GM21717 (cell line): ENCODE results near the gene USP6NL.
"Not testable (repeated sequence)": the region's sequence is repeated elsewhere in the genome, so short reads cannot be mapped to it uniquely, and the experiment has no call there.

ENCODE experiments used
- ATAC-seq: cut with Tn5 transposase; IDR thresholded peaks from one replicate; pipeline ENCODE4 v1.9.1; 2021; ENCODE audit warnings: mild to moderate bottlenecking, moderate library complexity; ENCODE audit not compliant: unreplicated experiment

The USP6NL gene

GRCh38 chr10:11611248-11612020, at the start of gene USP6NL:
USP6NL (minus strand) TSS chr10:11611650; CDS start chr10:11597634, 14,016 bp downstream.
- peak; percentile 41 for ATAC-seq

DNA sequence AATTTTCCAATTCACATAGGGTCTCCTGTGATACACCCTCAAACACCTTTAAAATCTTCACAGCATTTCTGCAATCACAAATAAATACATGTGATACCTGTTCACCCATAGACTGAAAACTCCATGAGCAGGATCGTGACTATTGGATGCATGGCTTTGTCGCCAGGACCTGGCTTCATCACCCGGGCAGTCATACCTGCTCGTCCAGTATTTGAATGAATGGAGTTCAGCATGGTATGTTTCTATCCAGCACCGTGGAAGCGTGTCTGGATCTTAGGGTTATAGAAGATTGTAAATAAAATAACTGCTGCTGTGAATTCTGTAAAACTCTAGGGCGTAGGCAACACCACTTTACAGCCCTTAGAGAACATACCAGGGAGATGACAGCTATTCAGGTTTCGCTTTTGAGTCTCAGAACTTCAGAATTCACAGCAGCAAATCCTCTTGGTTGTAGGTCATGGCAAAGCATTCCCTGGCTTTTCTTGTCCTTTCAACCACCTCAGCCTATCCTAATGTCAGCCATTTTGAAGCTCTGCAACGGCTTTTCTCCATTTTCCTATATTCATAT, 47.4 kb upstream of the USP6NL start:
- no peak for ATAC-seq

- no peak for ATAC-seq
These were observed 44.4 kb upstream of the USP6NL start for GRCh38 chr10:11655836-11656235.

DNA sequence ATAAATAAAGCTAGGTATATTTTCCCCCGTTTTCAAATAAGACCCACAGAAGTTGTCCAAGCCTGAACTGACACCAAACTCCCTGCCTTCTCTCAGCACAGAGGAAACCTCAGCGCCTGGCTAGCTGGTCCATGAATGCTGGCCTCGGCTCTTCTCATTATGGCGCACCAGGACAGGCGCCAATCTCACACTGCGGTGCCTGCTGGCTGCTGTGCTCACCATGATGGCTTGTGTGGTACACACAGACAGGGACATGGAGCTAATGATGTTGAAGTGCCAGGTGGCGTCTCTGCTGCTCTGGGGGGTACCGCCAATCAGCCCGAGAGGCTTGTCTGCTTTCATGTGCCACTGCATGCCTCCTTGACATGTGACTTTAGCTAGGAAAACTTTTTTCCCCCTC, 43.2 kb upstream of the USP6NL start:
- no peak for ATAC-seq

- ATAC-seq = no peak
These were observed 42.5 kb upstream of the USP6NL start for GRCh38 chr10:11653758-11654471.

DNA sequence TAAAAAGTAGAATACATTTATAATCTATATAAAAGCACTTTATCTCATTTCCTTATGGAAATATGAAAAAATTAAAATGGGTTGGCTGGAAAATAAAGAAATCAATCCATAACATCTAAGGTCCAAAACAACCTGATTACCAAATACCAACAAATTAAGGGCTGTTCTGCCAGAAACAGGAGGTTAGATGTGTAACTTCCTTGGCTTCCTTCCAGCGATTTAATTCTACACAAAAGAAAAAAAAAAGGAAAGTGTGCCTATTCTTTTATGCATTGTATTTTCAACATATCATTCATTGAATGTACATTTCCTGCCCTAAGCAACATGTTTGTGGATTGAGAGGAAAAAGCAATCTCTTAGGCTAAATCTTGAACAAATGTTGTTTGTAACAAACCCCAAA, 36.2 kb upstream of the USP6NL start:
- ATAC-seq = no peak

- ATAC-seq = no peak
These were observed 35.0 kb upstream of the USP6NL start for GRCh38 chr10:11646450-11646849.

- no peak for ATAC-seq
These were observed 31.6 kb upstream of the USP6NL start for GRCh38 chr10:11643039-11643438.

DNA sequence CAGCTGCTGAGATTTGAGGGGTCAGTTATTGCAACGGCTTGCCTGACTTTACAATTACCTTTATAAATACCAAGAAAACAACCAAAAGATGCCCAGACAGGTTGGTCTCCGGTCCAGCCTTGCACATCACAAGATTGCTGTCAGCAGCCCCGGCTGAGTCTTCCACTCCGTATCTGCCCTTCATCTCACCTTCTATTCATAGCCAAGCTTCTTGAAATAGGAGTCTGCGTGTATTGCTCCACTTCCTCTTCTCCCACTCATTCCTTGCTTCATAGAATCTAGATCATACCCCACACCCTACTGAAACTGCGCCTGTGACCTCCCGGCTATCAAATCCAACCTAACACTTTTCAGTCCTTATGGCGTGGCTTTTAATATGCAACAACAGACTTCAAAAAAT, 31.1 kb upstream of the USP6NL start:
- ATAC-seq = no peak

- no peak for ATAC-seq
These were observed 28.7 kb upstream of the USP6NL start for GRCh38 chr10:11639849-11640764.

GRCh38 chr10:11639362-11639761, 27.9 kb upstream of the USP6NL start:
- no peak for ATAC-seq

GRCh38 chr10:11638055-11638698, 26.7 kb upstream of the USP6NL start:
- peak; percentile 81 for ATAC-seq

- ATAC-seq = no peak
These were observed 25.4 kb upstream of the USP6NL start for GRCh38 chr10:11636697-11637303.

- ATAC-seq = peak; percentile 95
These were observed 20.6 kb upstream of the USP6NL start for GRCh38 chr10:11631890-11632587.

- no peak for ATAC-seq
These were observed 19.8 kb upstream of the USP6NL start for GRCh38 chr10:11631291-11631690.

- no peak for ATAC-seq
These were observed 18.3 kb upstream of the USP6NL start for GRCh38 chr10:11629731-11630130.

DNA sequence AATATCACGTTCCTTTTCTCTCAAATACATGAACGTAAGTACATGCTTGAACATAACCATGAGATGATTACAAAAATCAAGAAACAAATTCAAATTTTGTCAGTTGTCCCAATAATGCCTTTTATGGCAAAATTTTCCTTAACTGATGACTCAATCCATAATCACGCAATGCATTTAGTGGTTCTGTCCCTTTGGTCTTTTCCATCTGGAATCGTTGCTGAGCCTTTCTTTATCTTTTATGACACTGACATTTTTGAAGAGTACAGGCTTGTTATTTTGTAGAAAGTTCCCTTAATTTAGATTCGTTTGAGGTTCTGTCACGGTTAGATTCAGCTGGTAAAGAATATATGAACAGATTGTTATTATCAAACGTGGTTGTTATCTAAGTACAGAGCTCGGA, 16.5 kb upstream of the USP6NL start:
- not testable (repeated sequence) for ATAC-seq

DNA sequence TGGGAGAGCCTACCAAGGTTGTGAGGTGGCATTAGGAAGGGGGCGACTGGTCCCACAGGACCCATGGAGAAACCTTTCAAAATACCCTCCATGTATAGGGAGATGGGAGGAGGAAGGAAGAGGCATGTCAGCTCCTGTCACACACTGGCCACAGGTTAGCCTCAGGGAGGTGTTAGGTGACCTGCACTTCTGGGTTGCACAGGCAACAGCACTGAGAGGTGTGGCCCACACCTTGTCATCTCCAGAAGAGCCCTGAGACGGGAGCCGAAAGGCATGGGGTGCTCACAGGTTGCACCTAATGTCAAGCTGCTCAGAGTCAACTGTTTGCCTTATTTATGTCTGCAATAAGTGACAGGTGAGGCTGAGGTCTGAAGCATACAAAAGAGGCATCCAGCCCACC, 14.6 kb upstream of the USP6NL start:
- ATAC-seq = no peak

DNA sequence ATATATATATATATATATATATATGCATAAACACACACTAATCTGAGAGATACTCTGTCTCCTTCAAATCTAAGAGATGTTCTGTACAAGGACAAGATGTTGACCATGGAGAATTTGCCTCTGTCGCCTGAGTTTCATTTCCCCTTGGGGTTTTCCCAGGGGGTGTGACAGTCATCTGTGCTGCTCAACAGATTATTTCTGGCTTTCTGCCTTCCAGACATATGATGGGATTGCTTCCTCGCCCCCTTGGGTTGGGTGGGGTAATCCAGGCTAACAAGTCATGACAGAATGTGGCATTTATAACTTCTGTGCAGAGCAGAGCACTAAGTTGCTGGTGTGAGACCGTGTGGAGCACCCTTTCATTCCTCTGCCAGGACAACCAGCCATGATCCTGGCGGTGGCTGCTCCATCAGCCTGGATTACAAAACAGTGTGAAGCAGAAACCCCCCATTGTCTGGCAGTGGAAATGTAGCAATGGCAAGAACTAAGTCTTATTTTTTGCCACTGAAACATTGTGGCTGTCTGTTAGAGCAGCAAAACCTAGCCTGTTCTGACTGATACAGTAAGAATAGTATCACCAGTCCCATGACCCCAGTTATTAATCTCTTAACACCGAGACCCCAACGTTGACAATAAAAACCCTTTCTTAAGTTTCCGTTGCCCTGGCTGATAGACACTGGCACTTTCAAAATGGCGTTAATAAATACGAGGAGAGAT, 13.7 kb upstream of the USP6NL start:
- peak; percentile 82 for ATAC-seq
